Ascending aorta (tissue), 2 donors: ENCODE data around the gene VAV1. TPM values are rescaled to one million over a fixed set of nuclear protein-coding genes. Genes with fewer than 3 reads are reported as not detected.

Experiments
- DNase-seq, 2 donors: peaks; one replicate each; pipeline ENCODE4 v3.0.0-alpha.2; 2019; ENCODE audit warnings: low spot score in 2 of 2
- H3K27ac ChIP-seq, 2 donors: fragments of 200-600 bp; sonication (generic); one replicate each; pipeline ENCODE4 v1.5.1; 2016 to 2017; ENCODE audit warnings: mild to moderate bottlenecking in 1 of 2
- H3K27me3 ChIP-seq: fragments of 200-600 bp; sonication (generic); one replicate; pipeline ENCODE4 v1.5.1; 2017
- H3K36me3 ChIP-seq, 2 donors: fragments of 200-600 bp; sonication (generic); one replicate each; pipeline ENCODE4 v1.5.1; 2016
- H3K4me1 ChIP-seq, 2 donors: fragments of 200-600 bp; sonication (generic); one replicate each; pipeline ENCODE4 v1.5.1; 2016 to 2017; ENCODE audit warnings: mild to moderate bottlenecking in 1 of 2
- H3K4me3 ChIP-seq, 2 donors: fragments of 200-600 bp; sonication (generic); one replicate each; pipeline ENCODE4 v1.5.1; 2016 to 2017; ENCODE audit warnings: mild to moderate bottlenecking in 1 of 2
- H3K9me3 ChIP-seq, 2 donors: fragments of 200-600 bp; sonication (generic); one replicate each; pipeline ENCODE4 v1.5.1; 2016
- intact Hi-C: fragments of 100-400 bp; cut with DNase I; formaldehyde crosslinking; loops from one replicate; pipeline ENCODE4 v1.15.1; 2023
- total RNA-seq: library from RNA; depleted of rRNA; stranded (reverse); fragments of >200 nt; gene quantifications from one replicate; pipeline ENCODE4 v1.1.0, GENCODE V29; 2016
- TF ChIP-seq, protein P1 (sequence below), 3 experiments: fragments of 200-600 bp in 2 of 3; fragments of 450-650 bp in 1 of 3; sonication (generic) in 2 of 3; IDR thresholded peaks; one replicate each; pipeline ENCODE4 v1.5.1; 2016 to 2019; ENCODE audit warnings: antibody characterized with exemption in 3 of 3, mild to moderate bottlenecking in 1 of 3, moderate library complexity in 1 of 3

Gene VAV1
- total RNA-seq, 1 donor from 2014 or later, result 4.4 TPM

DNA sequence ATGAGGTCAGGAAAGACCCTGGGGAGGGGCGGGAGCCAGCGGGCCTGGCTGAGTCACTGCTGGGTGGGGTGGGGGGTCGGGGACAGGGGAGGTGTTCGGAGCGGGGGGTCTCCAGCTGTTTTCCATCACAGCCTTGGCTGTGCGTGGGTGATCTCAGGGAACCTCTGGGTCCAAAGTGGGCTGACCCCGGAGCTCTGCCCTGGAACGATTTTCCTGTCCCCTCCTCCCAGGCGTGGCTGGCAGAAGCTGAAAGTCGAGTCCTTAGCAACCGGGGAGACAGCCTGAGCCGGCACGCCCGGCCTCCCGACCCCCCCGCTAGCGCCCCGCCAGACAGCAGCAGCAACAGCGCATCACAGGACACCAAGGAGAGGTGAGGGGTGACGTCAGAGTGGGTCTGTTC lies 22.4 kb upstream of the VAV1 start:
- intact Hi-C loops, result loop anchor here (5.0 kb wide), 1 partner anchor 112 kb away; no protein-coding TSS in a partner anchor
- TF ChIP-seq, protein P1, sequence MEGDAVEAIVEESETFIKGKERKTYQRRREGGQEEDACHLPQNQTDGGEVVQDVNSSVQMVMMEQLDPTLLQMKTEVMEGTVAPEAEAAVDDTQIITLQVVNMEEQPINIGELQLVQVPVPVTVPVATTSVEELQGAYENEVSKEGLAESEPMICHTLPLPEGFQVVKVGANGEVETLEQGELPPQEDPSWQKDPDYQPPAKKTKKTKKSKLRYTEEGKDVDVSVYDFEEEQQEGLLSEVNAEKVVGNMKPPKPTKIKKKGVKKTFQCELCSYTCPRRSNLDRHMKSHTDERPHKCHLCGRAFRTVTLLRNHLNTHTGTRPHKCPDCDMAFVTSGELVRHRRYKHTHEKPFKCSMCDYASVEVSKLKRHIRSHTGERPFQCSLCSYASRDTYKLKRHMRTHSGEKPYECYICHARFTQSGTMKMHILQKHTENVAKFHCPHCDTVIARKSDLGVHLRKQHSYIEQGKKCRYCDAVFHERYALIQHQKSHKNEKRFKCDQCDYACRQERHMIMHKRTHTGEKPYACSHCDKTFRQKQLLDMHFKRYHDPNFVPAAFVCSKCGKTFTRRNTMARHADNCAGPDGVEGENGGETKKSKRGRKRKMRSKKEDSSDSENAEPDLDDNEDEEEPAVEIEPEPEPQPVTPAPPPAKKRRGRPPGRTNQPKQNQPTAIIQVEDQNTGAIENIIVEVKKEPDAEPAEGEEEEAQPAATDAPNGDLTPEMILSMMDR (IDR thresholded peaks at IDR 0.05), result no peak
- Histone ChIP-seq H3K27ac (no peak overlapping the region), H3K4me3 (no peak overlapping the region), H3K36me3 (peaks cover 59 to 69% of the 10 kb centered on the region in 2 donors), H3K4me1 (peaks cover 5 to 13% of the 10 kb centered on the region in 2 donors), H3K9me3 (no peaks in the 10 kb centered on the region), H3K27me3 (no peaks in the 10 kb centered on the region)
- DNase-seq, result no peak

DNA sequence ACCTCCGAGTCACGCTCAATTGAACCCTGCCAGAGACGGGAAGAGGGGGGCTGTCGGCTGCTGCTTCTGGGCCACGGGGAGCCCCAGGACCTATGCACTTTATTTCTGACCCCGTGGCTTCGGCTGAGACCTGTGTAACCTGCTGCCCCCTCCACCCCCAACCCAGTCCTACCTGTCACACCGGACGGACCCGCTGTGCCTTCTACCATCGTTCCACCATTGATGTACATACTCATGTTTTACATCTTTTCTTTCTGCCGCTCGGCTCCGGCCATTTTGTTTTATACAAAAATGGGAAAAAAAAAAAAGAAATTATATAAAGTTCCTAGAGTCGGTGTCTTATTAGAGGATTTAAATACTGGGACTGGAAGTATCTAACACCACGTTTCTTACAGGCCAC lies 21.3 kb upstream of the VAV1 start:
- Histone ChIP-seq H3K4me3 (no peak overlapping the region), H3K36me3 (peaks cover 58 to 61% of the 10 kb centered on the region in 2 donors), H3K27ac (no peak overlapping the region), H3K27me3 (no peaks in the 10 kb centered on the region), H3K4me1 (peaks cover 0 to 8% of the 10 kb centered on the region in 2 donors), H3K9me3 (no peaks in the 10 kb centered on the region)
- intact Hi-C loops, result loop anchor here (5.0 kb wide), 1 partner anchor 111 kb away; no protein-coding TSS in a partner anchor
- DNase-seq, result no peak
- TF ChIP-seq, protein P1 (IDR thresholded peaks at IDR 0.05), result no peak

DNA sequence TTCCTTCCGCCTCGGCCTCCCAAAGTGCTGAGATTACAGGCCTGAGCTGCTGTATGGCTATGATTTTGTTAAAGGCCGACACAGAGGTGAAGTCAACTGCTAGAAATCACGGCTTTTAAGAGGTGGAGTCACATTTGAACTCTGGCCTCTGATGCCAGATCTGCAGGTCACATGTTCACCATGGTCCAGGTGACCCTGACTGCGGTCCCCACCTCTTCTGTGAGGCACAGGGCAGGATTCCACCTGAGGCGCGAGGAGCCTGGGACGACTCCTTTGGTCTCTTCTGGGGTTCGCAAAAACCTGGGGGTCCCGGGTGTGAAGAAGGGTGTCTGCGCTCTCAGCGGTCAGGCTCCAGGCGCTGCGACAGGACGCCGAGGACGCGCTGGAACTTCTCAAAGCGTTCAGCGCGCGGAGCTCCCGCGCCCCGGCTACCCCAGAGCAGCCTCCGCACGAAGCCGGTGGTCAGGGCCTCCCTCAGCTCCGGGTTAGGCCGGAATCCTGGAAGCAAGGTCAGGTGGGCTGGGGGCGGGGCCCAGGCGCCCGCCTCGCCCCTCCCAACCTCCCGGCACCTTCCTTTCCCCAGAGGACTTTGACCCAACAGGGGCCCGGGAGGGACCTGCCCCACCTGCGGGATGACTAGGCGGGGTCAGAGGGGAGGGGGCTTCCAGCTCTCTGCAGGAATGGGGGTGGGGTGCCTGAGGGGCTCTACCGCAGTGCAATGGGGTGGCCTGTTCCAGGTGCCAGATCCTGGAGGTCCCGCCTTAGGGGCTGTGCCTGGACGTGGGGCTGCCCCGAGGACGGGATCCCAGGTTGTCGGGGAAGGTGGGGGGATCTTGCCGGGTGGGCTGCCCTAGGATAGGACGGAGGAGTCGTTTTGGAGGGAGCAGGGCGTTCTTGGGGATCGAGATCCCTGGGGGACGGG lies 20.0 kb upstream of the VAV1 start:
- TF ChIP-seq, protein P1 (IDR thresholded peaks at IDR 0.05), result no peak
- intact Hi-C loops, result loop anchor here (1.0 to 5.0 kb wide), 2 partner anchors 15 to 110 kb away; partner anchors contain the start of gene GPR108
- Histone ChIP-seq H3K4me1 (peaks cover 0 to 8% of the 10 kb centered on the region in 2 donors), H3K9me3 (no peaks in the 10 kb centered on the region), H3K36me3 (peaks cover 45 to 48% of the 10 kb centered on the region in 2 donors), H3K27me3 (no peaks in the 10 kb centered on the region), H3K27ac (peak overlapping the region in 1 of 2 donors; percentile 29), H3K4me3 (peak overlapping the region; percentile 51 to 57)
- DNase-seq, result no peak

DNA sequence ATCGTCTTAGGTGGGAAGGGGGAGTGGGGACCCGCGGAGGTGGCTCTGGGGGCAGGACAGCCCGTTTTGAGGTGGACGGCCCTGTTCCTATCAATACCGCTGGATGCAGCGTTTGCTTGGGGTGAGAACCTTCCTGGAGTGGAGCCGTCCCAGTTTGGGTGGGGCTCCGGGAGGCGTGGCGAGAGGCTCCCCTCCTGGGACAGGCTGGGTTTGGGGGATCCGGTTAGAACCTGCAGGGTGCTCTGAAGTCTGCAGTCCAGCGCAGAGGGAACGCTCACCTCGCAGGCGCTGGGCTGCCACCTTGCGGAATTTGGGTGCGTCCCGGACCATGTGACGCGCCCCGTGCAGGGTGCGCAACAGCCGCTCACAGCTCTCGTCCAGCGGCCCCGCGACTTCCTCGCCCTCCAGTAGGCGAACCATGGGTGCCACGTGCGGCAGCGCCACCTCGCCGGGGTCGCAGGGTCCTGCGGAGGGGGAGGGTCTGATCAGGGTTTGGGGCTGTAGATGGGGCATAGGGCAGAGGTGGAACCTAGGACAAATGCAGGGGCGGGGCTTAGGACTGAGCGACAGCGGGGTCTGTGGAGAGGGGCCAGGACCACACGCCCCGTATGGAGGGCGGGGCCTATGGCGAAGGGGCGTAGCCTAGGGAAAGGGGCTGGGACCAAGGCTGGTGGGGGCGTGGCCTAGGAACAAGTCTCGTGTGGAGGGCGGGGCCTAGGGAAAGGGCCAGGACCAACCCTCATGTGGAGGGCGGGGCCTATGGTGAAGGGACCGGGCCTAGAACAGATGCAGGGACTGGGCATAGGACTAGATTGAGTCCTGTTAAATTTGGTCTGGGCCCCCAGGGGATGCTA lies 19.1 kb upstream of the VAV1 start:
- peak overlapping the region; percentile 51 to 57 for H3K4me3 ChIP-seq
- H3K27me3 ChIP-seq, result no peaks in the 10 kb centered on the region
- peak overlapping the region; percentile 29 to 43 for H3K27ac ChIP-seq
- H3K9me3 ChIP-seq, result no peaks in the 10 kb centered on the region
- H3K36me3 ChIP-seq, result peaks cover 37 to 39% of the 10 kb centered on the region in 2 donors
- intact Hi-C loops, result loop anchor here (1.0 to 5.0 kb wide), 2 partner anchors 16 to 109 kb away; partner anchors contain the start of gene GPR108
- DNase-seq, result peak in 1 of 2 donors; percentile 88
- peaks cover 0 to 8% of the 10 kb centered on the region in 2 donors for H3K4me1 ChIP-seq
- TF ChIP-seq, protein P1 (IDR thresholded peaks at IDR 0.05), result peak; percentile 48 to 66 (median 54)

DNA sequence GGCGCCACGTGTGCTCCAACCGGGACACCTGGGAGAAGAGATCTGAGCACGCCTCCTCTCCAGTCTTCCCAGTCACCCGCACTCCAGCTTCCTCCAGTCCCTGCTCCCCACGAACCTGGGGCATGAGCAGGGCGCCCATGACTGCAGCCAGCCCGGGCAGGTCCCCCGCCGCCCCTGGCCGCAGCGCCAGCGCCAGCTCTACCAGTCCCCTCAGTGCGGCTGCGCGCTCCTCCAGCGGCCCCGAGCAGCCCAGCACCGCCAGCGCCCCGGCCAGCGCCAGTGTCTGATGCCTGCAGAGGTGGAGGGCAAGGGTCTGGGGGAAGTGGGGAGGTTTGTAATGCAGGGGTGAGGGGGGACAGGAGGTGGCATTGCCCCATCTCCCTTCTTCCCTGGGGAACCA lies 18.4 kb upstream of the VAV1 start:
- no peaks in the 10 kb centered on the region for H3K9me3 ChIP-seq
- H3K36me3 ChIP-seq, result peaks cover 32% of the 10 kb centered on the region in 2 donors
- H3K27me3 ChIP-seq, result no peaks in the 10 kb centered on the region
- H3K4me1 ChIP-seq, result peaks cover 0 to 8% of the 10 kb centered on the region in 2 donors
- DNase-seq, result no peak
- intact Hi-C loops, result loop anchor here (5.0 kb wide), 1 partner anchor 108 kb away; no protein-coding TSS in a partner anchor
- H3K27ac ChIP-seq, result no peak overlapping the region
- H3K4me3 ChIP-seq, result no peak overlapping the region
- TF ChIP-seq, protein P1 (IDR thresholded peaks at IDR 0.05), result no peak
